Measurements from ENCODE around the gene CNTNAP4. TPM values are rescaled to one million over a fixed set of nuclear protein-coding genes. Genes with fewer than 3 reads are reported as not detected.

CNTNAP4 gene
- total and polyA plus RNA-seq, 2 of the 13 experiments (the other 11 are each of a cell fraction or from before 2014, with no cell fraction given) = not detected

DNA sequence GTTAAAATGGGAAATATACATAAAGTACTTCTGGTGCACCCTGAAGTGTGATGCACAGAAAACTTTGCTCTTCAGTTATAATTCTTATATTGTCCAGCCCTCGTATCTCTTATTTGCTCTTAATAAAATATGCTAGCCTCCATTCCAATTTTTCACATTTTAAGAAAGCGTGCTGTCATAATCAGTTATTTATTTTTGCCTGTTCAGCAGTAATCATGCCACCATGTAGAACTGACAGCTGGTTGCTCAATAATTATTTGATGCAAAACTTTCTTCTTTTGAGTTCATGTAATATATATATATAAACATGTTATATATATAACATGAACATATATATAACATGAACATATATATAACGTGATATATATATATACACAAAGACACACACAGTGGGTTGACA is 294.6 kb downstream of the CNTNAP4 start:
- Histone ChIP-seq H3K9ac (ENCODE audit: insufficient read depth, low read depth, low read length) (no peak overlapping the region), H2AFZ (ENCODE audit: low read length) (no peak overlapping the region), H3K4me2 (ENCODE audit: low read depth, low read length) (no peak overlapping the region), H3K4me1 (ENCODE audit: insufficient read depth, low read length) (peaks cover 24% of the 10 kb centered on the region), H3K27me3 (ENCODE audit: control insufficient read depth in 1 of 2, insufficient read depth in 2 of 2, low read length in 2 of 2) (no peaks in the 10 kb centered on the region), H3K79me2 (ENCODE audit: insufficient read depth, low read length) (no peaks in the 10 kb centered on the region), H4K20me1 (ENCODE audit: insufficient read depth, low read length) (no peaks in the 10 kb centered on the region), H3K36me3 (replicated peaks in 1 of 2; ENCODE audit: control insufficient read depth in 1 of 2, insufficient read depth in 2 of 2, low read length in 2 of 2) (no peaks in the 10 kb centered on the region), H3K27ac (ENCODE audit: extremely low read length, insufficient read depth, low read length) (no peak overlapping the region), H3K4me3 (replicated peaks in 1 of 3; ENCODE audit: insufficient read depth in 1 of 3, low read depth in 2 of 3, low read length in 3 of 3) (no peak overlapping the region), H3K9me3 (ENCODE audit: low read length) (no peaks in the 10 kb centered on the region)
- ChIA-PET CTCF (ENCODE audit: low intra/inter-chr PET ratio, low total read pairs) (no interaction called here), POLR2A (interaction anchor here (0.7 kb wide), 1 partner anchor 9 kb away, joined by 3 read pairs; no protein-coding TSS in a partner anchor)
- intact Hi-C loops (cut with micrococcal nuclease; ENCODE audit: unreplicated experiment) = loop anchor here (5.0 kb wide), 1 partner anchor 81 kb away; no protein-coding TSS in a partner anchor
- TF ChIP-seq MAFK (conservative IDR thresholded peaks at IDR 0.05 in 1 of 2, IDR thresholded peaks at IDR 0.05 in 1 of 2; ENCODE audit: low read length in 2 of 2) (peak; percentile 72 to 76), WIZ (CRISPR knock-in tag; IDR thresholded peaks at IDR 0.05) (no peak), MAFF (IDR thresholded peaks at IDR 0.05; ENCODE audit: low read depth, low read length) (peak; percentile 71; the same call in 1 of the 2 replicates)
- in situ Hi-C loops (cut with HindIII; ENCODE audit: extremely low pct_ligation_motif_present, low pct_unique_long_range_greater_than_20kb) = no loop called here
- WGBS (ENCODE audit: low lambda C conversion rate) = 23% methylated on average over 3 of the region's 3 CpGs
- DNase-seq (ENCODE audit: low spot score) (no peak), ATAC-seq (no peak), FAIRE-seq (no peak)
- BruUV-seq (replicated peaks) = no TSS peak

DNA sequence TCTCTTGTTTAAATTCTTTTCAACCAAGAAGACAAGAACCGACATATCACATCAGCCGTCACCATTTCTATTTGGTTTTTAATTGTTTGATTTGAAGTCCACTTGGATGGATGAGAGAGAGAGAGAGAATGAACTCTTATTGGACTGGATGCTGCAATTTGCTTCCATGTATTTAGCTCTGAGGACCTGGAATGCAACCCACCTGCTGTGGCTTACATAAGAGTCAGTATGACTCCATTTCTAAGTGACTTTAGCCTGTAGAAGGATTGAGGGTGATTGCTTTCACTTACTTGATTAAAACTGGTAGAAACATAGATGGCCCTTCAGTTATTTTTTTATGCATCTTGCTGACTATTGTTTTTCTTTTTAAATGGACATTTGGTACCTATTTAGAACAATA is 296.1 kb downstream of the CNTNAP4 start:
- H3K36me3 ChIP-seq (replicated peaks in 1 of 2; ENCODE audit: control insufficient read depth in 1 of 2, insufficient read depth in 2 of 2, low read length in 2 of 2) = no peaks in the 10 kb centered on the region
- 91% methylated on average over 2 of the region's 2 CpGs for WGBS (ENCODE audit: low lambda C conversion rate)
- ChIA-PET POLR2A (no interaction called here), CTCF (ENCODE audit: low intra/inter-chr PET ratio, low total read pairs) (no interaction called here)
- peaks cover 24% of the 10 kb centered on the region for H3K4me1 ChIP-seq (ENCODE audit: insufficient read depth, low read length)
- no peak for ATAC-seq
- no peak for FAIRE-seq
- H3K27ac ChIP-seq (ENCODE audit: extremely low read length, insufficient read depth, low read length) = no peak overlapping the region
- no peaks in the 10 kb centered on the region for H3K9me3 ChIP-seq (ENCODE audit: low read length)
- no peaks in the 10 kb centered on the region for H3K79me2 ChIP-seq (ENCODE audit: insufficient read depth, low read length)
- BruUV-seq (replicated peaks) = no TSS peak
- in situ Hi-C loops (cut with HindIII; ENCODE audit: extremely low pct_ligation_motif_present, low pct_unique_long_range_greater_than_20kb) (no loop called here), intact Hi-C loops (cut with micrococcal nuclease; ENCODE audit: unreplicated experiment) (loop anchor here (5.0 kb wide), 1 partner anchor 79 kb away; no protein-coding TSS in a partner anchor)
- no peaks in the 10 kb centered on the region for H4K20me1 ChIP-seq (ENCODE audit: insufficient read depth, low read length)
- no peak overlapping the region for H3K4me2 ChIP-seq (ENCODE audit: low read depth, low read length)
- DNase-seq (ENCODE audit: low spot score) = no peak
- no peak overlapping the region for H3K9ac ChIP-seq (ENCODE audit: insufficient read depth, low read depth, low read length)
- TF ChIP-seq ZNF263 (CRISPR knock-in tag; IDR thresholded peaks at IDR 0.05) (no peak), ZNF317 (CRISPR knock-in tag; IDR thresholded peaks at IDR 0.05) (no peak), FIP1L1 (IDR thresholded peaks at IDR 0.05; ENCODE audit: borderline replicate concordance, insufficient read depth, low read depth, low read length) (no peak), MEIS1 (CRISPR knock-in tag; IDR thresholded peaks at IDR 0.05; ENCODE audit: borderline replicate concordance) (no peak), ZNF878 (CRISPR knock-in tag; IDR thresholded peaks at IDR 0.05) (no peak), ZNF383 (CRISPR knock-in tag; IDR thresholded peaks at IDR 0.05; ENCODE audit: borderline replicate concordance) (no peak), ZNF121 (CRISPR knock-in tag; IDR thresholded peaks at IDR 0.05) (no peak), ERF (CRISPR knock-in tag; IDR thresholded peaks at IDR 0.05) (no peak), SNAI1 (CRISPR knock-in tag; IDR thresholded peaks at IDR 0.05; ENCODE audit: borderline replicate concordance) (no peak), ZNF768 (CRISPR knock-in tag; IDR thresholded peaks at IDR 0.05) (no peak), IKZF4 (CRISPR knock-in tag; IDR thresholded peaks at IDR 0.05; ENCODE audit: borderline replicate concordance, low read depth, not compliant biosample characterization) (no peak), HIVEP1 (CRISPR knock-in tag; IDR thresholded peaks at IDR 0.05) (no peak), GMEB2 (CRISPR knock-in tag; IDR thresholded peaks at IDR 0.05; ENCODE audit: low read depth) (no peak), ZNF782 (CRISPR knock-in tag; IDR thresholded peaks at IDR 0.05; ENCODE audit: borderline replicate concordance) (no peak), AHR (CRISPR knock-in tag; IDR thresholded peaks at IDR 0.05) (no peak)
- H3K4me3 ChIP-seq (replicated peaks in 1 of 3; ENCODE audit: insufficient read depth in 1 of 3, low read depth in 2 of 3, low read length in 3 of 3) = no peak overlapping the region
- no peak overlapping the region for H2AFZ ChIP-seq (ENCODE audit: low read length)
- no peaks in the 10 kb centered on the region for H3K27me3 ChIP-seq (ENCODE audit: control insufficient read depth in 1 of 2, insufficient read depth in 2 of 2, low read length in 2 of 2)

Measured in HepG2 (cell line).